HepG2 (cell line): ENCODE data around the gene SNAP29. TPM values are rescaled to one million over a fixed set of nuclear protein-coding genes. Genes with fewer than 3 reads are reported as not detected.
A peak's percentile ranks its signal among the peaks of the same experiment; 100 is the strongest.

Experiments used
- AHR ChIP-seq: IDR thresholded peaks from 2 replicates; pipeline ENCODE4 v1.6.1; 2018; ENCODE audit warnings: missing genetic modification reagents, missing compliant biosample characterization
- GFI1 ChIP-seq: sonication (generic); formaldehyde crosslinking; IDR thresholded peaks from 2 replicates; pipeline ENCODE4 v1.5.0; 2020; ENCODE audit warnings: missing genetic modification reagents, mild to moderate bottlenecking, borderline replicate concordance
- HNF4G ChIP-seq, 2 experiments: sonication (generic) in 1 of 2; formaldehyde crosslinking in 1 of 2; IDR thresholded peaks; 2 replicates each; pipeline versions ENCODE4 v1.4.0 to v1.6.1; 2011 to 2020; ENCODE audit warnings: borderline replicate concordance in 2 of 2, low read depth in 2 of 2, mild to moderate bottlenecking in 2 of 2, low read length in 1 of 2, missing genetic modification reagents in 1 of 2, moderate library complexity in 1 of 2
- TFDP2 ChIP-seq: sonication (generic); formaldehyde crosslinking; IDR thresholded peaks from 2 replicates; pipeline ENCODE4 v1.4.0; 2020; ENCODE audit warnings: missing genetic modification reagents
- ZBTB40 ChIP-seq, 2 experiments: fragments of 450-650 bp in 1 of 2; sonication (generic) in 1 of 2; formaldehyde crosslinking in 1 of 2; IDR thresholded peaks; 2 replicates each; pipeline versions ENCODE4 v1.6.1 to v1.8.0; 2016 to 2022; ENCODE audit warnings: antibody characterized with exemption in 1 of 2, mild to moderate bottlenecking in 1 of 2, missing genetic modification reagents in 1 of 2
- ZFP1 ChIP-seq: IDR thresholded peaks from 2 replicates; pipeline ENCODE4 v1.6.1; 2016
- ZFP36 ChIP-seq: fragments of 150-350 bp; IDR thresholded peaks from 2 replicates; pipeline ENCODE4 v1.6.1; 2018; ENCODE audit warnings: borderline replicate concordance, low read length, low read depth; ENCODE audit not compliant: partially characterized antibody
- ZMYM2 ChIP-seq: sonication (generic); formaldehyde crosslinking; IDR thresholded peaks from 2 replicates; pipeline ENCODE4 v1.8.0; 2022; ENCODE audit warnings: mild to moderate bottlenecking, missing genetic modification reagents
- ZSCAN21 ChIP-seq: sonication (generic); formaldehyde crosslinking; IDR thresholded peaks from 2 replicates; pipeline ENCODE4 v1.8.0; 2022; ENCODE audit warnings: mild to moderate bottlenecking, missing genetic modification reagents, moderate library complexity, borderline replicate concordance
- polyA plus RNA-seq, 8 experiments: library from polyadenylated mRNA; depleted of rRNA in 3 of 8; stranded (reverse) in 7 of 8; unstranded in 1 of 8; fragments of >200 nt; fragmentation: Illumina TruSeq in 4 of 8; extraction: Trizol in 4 of 8; gene quantifications; 2 replicates each; pipeline versions ENCODE4 v1.2.1 to v1.2.3, GENCODE V29; 2011 to 2016; ENCODE audit warnings: low read depth in 4 of 8, missing spikeins in 1 of 8, mixed read lengths in 1 of 8; ENCODE audit not compliant: insufficient read depth in 1 of 8
- total RNA-seq, 5 experiments: library from RNA; depleted of rRNA; stranded (reverse); fragments of >200 nt; fragmentation: Illumina TruSeq; extraction: Trizol; gene quantifications; 2 replicates each; pipeline ENCODE4 v1.2.3, GENCODE V29; 2016; ENCODE audit warnings: low read depth in 1 of 5
- TF ChIP-seq, protein P1 (sequence below): sonication (generic); formaldehyde crosslinking; IDR thresholded peaks from 2 replicates; pipeline ENCODE4 v1.5.0; 2020; ENCODE audit warnings: mild to moderate bottlenecking, missing genetic modification reagents

Gene SNAP29
- total and polyA plus RNA-seq, 2 of the 13 experiments (the other 11 are each of a cell fraction or from before 2014, with no cell fraction given): 12.3 to 30.7 TPM

GRCh38 chr22:20916916-20917810 is 58.4 kb downstream of the SNAP29 start, which contains the start of gene CRKL (continued):
- TF ChIP-seq HNF4G (IDR thresholded peaks at IDR 0.05; ENCODE audit: borderline replicate concordance, low read depth, low read length) (0 out of 2 replicates have a peak, but pooled peaks have one; percentile 22), HNF4G (CRISPR knock-in tag; IDR thresholded peaks at IDR 0.05; ENCODE audit: borderline replicate concordance, low read depth) (peak; percentile 86), TFDP2 (peak; percentile 91), AHR (CRISPR knock-in tag) (no peak), ZFP1 (CRISPR knock-in tag) (0 out of 2 replicates have a peak, but pooled peaks have one; percentile 59), ZBTB40 (IDR thresholded peaks at IDR 0.05) (no peak), ZBTB40 (CRISPR knock-in tag; IDR thresholded peaks at IDR 0.05) (peak; percentile 94), ZMYM2 (CRISPR knock-in tag) (no peak), ZSCAN21 (CRISPR knock-in tag) (peak; percentile 94), GFI1 (CRISPR knock-in tag) (peak; percentile 27; the same call in 1 of the 2 replicates), ZFP36 (no peak)
- TF ChIP-seq, protein P1, sequence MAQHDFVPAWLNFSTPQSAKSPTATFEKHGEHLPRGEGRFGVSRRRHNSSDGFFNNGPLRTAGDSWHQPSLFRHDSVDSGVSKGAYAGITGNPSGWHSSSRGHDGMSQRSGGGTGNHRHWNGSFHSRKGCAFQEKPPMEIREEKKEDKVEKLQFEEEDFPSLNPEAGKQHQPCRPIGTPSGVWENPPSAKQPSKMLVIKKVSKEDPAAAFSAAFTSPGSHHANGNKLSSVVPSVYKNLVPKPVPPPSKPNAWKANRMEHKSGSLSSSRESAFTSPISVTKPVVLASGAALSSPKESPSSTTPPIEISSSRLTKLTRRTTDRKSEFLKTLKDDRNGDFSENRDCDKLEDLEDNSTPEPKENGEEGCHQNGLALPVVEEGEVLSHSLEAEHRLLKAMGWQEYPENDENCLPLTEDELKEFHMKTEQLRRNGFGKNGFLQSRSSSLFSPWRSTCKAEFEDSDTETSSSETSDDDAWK: no peak
